Bronchial epithelial cell (primary cell): ENCODE data around the gene MEA1. TPM values are rescaled to one million over a fixed set of nuclear protein-coding genes. Genes with fewer than 3 reads are reported as not detected.

Experiments used
- DNase-seq: peaks from one replicate; pipeline ENCODE4 v3.0.0-alpha.2; 2010; ENCODE audit warnings: low read depth
- FAIRE-seq: peaks from 2 replicates; lab custom pipeline; 2011; peaks lifted over from hg19 to GRCh38; lab: Jason Lieb, UNC
- H3K27me3 ChIP-seq: 2 replicates; pipeline ENCODE4 v1.5.1; 2011; ENCODE audit warnings: low read length; ENCODE audit not compliant: control insufficient read depth, insufficient read depth
- H3K36me3 ChIP-seq: 2 replicates; pipeline ENCODE4 v1.5.1; 2011; ENCODE audit warnings: low read length; ENCODE audit not compliant: control insufficient read depth, insufficient read depth
- H3K4me3 ChIP-seq: 2 replicates; pipeline ENCODE4 v1.5.1; 2011; ENCODE audit warnings: mild to moderate bottlenecking, low read depth, low read length, control low read depth
- CTCF ChIP-seq: IDR thresholded peaks from 2 replicates; pipeline ENCODE4 v1.5.1; 2011; ENCODE audit warnings: mild to moderate bottlenecking, moderate library complexity, low read length, control low read depth, inconsistent platforms; ENCODE audit not compliant: insufficient read depth, severe bottlenecking
- total RNA-seq: library from RNA; depleted of rRNA; stranded (reverse); fragments of >200 nt; gene quantifications from 2 replicates; pipeline ENCODE4 v1.2.1, GENCODE V29; 2014

MEA1 gene
- total RNA-seq, 1 donor from 2014 or later, result 62.4 TPM

GRCh38 chr6:43013097-43013842 is 476 bp downstream of the MEA1 start:
- no peak for TF ChIP-seq CTCF
- peak overlapping the region; percentile 70 for H3K4me3 ChIP-seq
- H3K36me3 ChIP-seq, result peaks cover 28% of the 10 kb centered on the region
- no peaks in the 10 kb centered on the region for H3K27me3 ChIP-seq
- DNase-seq (peak; percentile 16), FAIRE-seq (no peak)

GRCh38 chr6:43012364-43012763 is 1.4 kb downstream of the MEA1 start:
- FAIRE-seq (no peak), DNase-seq (no peak)
- TF ChIP-seq CTCF, result no peak
- H3K27me3 ChIP-seq, result no peaks in the 10 kb centered on the region
- no peak overlapping the region for H3K4me3 ChIP-seq
- peaks cover 28% of the 10 kb centered on the region for H3K36me3 ChIP-seq

GRCh38 chr6:43011207-43011606 is 2.5 kb downstream of the MEA1 start:
- H3K4me3 ChIP-seq, result no peak overlapping the region
- H3K36me3 ChIP-seq, result peaks cover 35% of the 10 kb centered on the region
- H3K27me3 ChIP-seq, result no peaks in the 10 kb centered on the region
- FAIRE-seq, result no peak
- no peak for DNase-seq
- no peak for TF ChIP-seq CTCF

- H3K4me3 ChIP-seq, result no peak overlapping the region
- H3K27me3 ChIP-seq, result no peaks in the 10 kb centered on the region
- DNase-seq, result peak; percentile 24
- peak; percentile 59 for TF ChIP-seq CTCF
- H3K36me3 ChIP-seq, result peaks cover 35% of the 10 kb centered on the region
- FAIRE-seq, result no peak
Observed at GRCh38 chr6:43009124-43009523, 4.6 kb downstream of the MEA1 start.

- no peak overlapping the region for H3K4me3 ChIP-seq
- TF ChIP-seq CTCF, result no peak
- H3K36me3 ChIP-seq, result peaks cover 31% of the 10 kb centered on the region
- no peak for FAIRE-seq
- no peak for DNase-seq
- H3K27me3 ChIP-seq, result no peaks in the 10 kb centered on the region
Observed at GRCh38 chr6:43007126-43007525, 6.6 kb downstream of the MEA1 start.

GRCh38 chr6:43006251-43006650 is 7.5 kb downstream of the MEA1 start:
- FAIRE-seq, result no peak
- DNase-seq, result no peak
- H3K36me3 ChIP-seq, result peaks cover 24% of the 10 kb centered on the region

More at GRCh38 chr6:43006251-43006650, 7.5 kb downstream of the MEA1 start:
- no peak overlapping the region for H3K4me3 ChIP-seq
- no peak for TF ChIP-seq CTCF
- H3K27me3 ChIP-seq, result no peaks in the 10 kb centered on the region
